ENCODE results near the gene RIOK1.

RIOK1 gene

DNA sequence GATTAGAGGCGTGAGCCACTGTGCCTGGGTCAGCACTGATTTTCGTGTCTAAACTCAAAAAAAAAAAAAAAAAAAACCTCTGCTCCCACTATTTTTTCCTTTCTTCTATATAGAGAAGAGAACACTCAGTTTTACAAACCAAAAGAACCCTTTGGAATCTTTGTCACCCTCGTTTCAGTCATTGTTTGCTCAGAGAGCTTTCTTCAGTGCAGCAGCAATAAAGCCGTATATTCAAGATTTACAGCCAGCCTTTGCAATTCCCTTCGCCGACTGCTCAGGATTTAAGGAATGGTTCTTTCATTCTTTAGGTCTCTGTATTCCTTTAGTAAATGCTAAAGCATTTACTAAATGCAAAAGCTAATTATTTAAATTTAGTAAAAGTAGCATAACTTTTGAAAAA lies 20.1 kb downstream of the RIOK1 start:
- no peak for DNase-seq (ENCODE audit: low spot score)

DNA sequence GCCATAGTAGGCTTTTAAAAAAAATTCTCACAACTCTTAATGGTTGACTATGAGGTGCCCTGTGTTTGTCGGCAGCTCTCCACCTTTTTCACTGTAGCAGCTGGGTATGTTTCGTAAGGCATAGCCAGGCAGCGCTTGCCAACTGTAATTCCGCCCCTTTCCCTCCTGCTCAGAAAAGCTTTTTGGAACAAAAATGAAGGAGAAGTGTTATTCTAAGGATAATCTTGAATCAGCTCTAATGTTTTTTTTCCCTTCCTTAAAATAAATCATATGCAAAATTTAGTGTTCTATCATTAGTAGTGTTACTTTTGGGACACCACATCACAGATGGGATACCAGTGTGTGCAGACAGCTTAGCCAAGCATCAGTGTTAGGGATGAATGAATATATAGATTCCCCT lies 21.2 kb downstream of the RIOK1 start:
- no peak for DNase-seq (ENCODE audit: low spot score)

DNA sequence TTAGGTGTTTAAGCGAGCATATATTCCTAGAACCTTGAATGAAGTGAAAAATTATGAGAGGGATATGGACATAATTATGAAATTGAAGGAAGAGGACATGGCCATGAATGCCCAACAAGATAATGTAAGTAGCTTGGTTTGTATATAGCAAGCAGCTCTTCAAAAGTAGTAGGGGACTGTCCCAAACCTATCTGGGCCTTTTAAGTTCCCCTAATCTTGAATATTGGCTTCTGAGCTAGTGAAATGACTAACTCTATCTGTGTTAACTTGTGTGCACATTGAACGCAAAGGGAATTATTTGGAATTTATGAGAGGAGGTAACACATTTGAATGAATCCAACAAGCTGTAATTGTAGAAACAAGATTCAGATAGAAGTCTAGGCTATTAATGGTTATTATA lies 21.7 kb downstream of the RIOK1 start:
- DNase-seq (ENCODE audit: low spot score): no peak

DNA sequence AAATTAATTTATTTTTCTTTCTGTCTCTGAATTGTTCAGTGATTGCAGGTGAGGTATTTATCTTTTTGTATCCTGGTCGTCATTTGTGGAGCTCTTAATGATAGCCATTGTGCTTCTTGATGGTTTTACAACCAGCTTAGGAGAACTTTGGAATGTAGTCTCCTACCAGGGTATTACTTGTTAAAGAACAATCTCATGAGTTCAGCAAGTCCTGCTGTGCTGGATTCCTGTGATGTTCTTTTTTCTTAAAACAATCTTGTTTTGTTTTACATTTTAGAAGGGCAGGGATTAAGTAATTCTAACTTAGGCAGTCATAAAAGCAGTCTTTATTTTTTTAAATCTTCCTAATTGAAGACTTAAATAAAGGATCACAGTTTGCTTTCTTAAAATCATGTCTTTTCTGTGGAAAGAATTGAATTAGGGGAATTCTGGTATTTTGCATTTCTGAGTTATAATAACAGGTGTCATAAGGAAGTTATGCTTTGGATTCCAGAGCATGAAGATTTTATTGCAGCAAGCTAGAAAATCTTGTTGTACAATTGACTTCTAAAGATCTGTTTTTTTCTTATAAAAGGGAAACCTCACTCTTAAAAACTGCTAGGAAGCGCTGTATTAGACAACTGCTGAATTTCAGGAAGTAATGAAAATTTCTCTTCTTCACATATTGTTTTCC lies 23.7 kb downstream of the RIOK1 start:
- DNase-seq (ENCODE audit: low spot score): no peak

DNA sequence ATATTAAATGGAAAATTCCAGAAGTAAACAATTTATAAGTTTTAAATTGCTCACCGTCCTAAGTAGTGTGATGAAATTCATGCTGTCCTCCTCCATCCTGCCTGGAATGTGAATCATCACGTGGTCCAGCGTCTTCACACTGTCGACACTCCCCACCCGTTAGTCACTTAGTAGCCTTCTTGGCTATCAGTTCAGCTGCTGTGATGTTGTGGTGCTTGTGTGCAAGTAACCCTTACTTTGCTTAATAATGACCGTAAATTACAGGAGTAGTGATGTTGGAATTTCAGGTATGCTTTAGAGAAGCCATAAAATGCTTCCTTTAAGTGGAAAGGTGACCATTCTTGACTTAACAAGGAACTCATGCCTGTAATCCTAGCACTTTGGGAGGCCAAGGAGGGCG lies 25.2 kb downstream of the RIOK1 start:
- DNase-seq (ENCODE audit: low spot score): no peak

DNA sequence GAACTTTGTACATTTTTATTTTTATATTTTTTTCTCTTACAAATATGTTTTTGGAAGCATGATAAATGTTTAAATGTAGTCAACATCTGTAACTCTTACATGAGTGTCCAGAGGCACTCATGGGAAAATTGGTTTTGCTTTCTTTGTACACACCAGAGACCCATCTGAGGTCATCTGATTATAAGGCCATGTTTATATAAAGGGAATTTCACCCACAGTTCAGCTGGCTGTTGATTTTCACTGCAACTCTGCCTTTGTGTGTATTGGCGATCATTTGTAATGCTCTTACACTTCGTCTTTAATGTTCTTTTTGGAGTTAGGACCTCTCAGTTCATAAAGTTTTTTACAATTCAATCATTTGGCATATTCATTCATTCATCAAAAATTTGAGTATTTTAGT lies 28.1 kb downstream of the RIOK1 start:
- no peak for DNase-seq (ENCODE audit: low spot score)

DNA sequence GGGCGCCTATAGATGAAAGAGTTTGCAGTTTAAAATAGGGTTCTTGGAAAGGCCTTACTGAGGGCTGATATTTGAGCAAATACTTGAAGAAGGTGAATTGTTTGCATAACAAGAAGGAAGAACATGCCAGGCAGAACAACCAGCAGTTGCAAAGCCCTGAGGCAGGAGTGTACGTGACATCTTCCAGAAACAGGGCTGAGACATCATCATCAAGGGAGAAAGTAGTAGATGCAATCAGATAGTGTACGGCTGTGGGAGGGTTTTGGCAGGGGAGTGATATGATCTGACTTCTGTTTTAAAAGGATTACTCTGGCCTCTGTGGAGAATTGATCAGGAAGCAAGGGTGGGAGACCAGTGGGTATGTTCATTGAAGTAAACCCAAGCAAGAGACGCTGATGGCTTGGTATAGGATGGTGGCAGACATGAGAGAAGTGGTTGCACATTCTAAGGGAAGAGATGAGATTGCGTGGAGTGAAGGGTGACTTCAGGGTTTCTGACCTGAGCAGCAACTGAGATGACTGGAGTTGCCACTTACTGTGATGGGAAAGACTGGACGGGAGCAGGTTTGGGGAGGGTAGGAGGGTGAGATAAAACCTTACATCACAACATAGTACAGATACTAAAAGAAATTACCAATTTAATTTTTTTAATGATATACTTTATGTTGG lies 28.8 kb downstream of the RIOK1 start:
- DNase-seq (ENCODE audit: low spot score): no peak

DNA sequence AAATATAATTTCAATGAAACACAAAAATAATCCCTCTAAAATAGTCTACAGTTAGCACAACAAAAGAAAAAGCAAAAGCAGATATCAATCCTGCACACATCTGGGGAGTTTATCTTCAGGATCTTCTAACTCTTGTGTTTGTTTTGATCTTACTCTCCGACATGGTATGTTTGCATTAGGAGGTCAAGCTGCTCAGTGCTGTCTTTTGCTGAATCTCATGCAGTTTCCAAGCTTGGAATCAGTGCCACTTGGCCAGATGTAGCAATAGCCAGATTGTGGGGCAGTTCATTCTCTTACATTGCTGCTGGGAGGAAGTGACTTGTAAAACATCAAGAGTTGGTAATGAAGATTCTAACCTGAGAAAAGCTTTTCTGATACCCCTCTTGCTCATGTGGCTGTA lies 29.5 kb downstream of the RIOK1 start:
- DNase-seq (ENCODE audit: low spot score): no peak

DNA sequence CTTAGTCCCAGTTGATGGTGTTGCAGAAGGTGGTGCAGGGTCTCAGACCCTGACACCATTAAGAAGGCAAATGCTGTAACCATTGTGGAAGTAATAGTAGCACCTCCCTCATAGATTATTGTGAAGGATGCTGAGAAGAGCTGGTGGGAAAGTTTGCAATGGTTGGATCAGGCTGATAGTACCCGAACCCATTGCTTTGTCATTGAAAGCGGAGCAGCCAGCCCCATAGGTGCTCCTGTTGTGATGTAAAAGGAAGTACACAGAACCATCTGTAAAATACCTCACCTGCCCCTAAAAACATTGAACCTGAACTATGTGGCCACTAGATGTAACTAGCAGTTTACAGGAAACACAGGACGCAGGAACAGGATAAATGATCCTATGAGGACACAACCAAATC lies 31.5 kb downstream of the RIOK1 start:
- no peak for DNase-seq (ENCODE audit: low spot score)

DNA sequence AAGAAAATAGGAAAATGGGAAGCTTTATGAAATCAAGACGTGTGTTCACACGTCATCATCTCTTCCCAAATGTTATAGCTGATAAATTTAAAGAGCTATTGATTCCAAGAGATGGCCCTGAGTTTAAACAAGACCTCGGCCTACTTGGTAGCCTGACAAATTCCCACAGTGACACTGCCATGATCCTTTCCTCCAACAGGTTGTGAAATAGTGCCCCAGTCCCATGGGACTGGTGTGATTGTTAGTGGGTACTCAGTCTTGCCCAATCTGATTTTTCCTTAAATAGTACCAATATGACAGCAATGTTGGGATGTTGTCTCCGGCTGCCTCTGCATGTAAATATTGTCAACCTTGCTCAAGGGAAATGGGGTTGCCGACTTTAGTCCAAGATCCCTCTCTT lies 34.5 kb downstream of the RIOK1 start:
- DNase-seq (ENCODE audit: low spot score): no peak

DNA sequence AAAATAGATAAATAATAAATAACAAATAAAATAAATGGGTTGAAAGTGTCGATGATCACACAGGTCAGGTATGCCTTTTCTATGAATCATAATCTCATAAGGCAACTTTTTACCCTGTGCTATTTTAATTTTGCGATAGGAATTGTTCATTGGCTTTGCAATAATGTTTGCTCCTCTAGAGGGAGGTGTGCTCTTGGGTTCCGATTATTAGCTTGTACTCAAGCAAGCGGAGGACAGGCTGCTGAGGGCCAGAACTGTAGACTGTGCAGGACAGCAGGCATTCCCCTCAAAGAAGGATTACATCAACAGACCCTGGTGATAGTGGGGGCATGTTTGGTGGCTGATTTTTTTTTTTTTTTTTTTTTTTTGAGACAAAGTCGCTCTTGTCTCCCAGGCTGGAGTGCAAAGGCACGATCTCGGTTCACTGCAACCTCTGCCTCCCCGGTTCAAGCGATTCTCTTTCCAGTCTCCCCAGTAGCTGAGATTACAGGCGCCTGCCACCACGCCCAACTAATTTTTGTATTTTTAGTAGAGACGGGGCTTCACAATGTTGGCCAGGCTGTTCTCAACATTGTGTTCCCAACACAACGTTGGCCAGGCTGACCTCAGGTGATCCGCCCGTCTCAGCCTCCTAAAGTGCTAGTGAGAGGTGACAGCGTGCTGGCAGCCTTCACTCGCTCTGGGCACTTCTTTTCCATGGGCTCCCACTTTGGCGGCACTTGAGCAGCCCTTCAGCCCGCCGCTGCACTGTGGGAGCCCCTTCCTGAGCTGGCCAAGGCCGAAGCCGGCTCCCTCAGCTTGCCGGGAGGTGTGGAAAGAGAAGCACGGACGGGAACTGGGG lies 35.6 kb downstream of the RIOK1 start:
- no peak for DNase-seq (ENCODE audit: low spot score)

DNA sequence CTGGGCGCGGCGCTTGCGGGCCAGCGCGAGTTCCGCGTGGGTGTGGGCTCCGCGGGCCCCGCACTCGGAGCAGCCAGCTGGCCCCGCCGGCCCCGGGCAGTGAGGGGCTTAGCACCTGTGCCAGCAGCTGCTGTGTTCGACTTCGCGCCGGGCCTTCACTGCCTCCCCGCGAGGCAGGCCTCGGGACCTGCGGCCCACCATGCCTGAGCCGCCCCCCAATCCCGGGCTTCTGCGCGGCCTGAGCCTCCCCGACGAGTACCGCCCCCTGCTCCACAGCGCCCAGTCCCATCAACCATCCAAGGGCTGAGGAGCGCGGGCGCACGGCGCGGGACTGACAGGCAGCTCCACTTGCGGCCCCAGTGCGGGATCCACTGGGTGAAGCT lies 36.2 kb downstream of the RIOK1 start:
- no peak for DNase-seq (ENCODE audit: low spot score)

DNA sequence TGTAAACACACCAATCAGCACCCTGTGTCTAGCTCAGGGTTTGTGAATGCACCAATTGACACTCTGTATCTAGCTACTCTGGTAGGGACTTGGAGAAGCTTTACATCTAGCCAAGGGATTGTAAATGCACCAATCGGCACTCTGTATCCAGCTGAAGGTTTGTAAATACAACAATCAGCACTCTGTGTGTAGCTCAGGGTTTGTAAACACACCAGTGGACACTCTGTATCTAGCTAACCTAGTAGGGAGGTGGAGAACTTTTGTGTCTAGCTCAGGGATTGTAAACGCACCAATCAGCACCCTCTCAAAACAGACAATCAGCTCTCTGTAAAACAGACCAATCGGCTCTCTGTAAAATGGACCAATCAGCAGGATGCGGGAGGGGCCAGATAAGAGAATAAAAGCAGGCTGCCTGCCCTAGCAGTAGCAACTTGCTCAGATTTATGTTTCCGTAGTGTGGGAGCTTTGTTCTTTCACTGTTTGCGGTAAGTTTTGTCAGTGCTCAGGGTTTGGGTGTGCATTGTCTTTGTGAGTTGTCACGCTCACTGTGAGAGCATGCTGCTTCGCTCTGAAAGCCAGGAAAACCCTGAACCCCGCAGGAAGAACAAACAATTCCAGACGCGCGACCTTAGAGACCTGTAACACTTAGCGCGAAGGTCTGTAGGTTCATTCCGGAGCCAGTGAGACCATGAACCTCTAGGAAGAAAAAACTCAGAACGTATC lies 37.0 kb downstream of the RIOK1 start:
- DNase-seq (ENCODE audit: low spot score): no peak

DNA sequence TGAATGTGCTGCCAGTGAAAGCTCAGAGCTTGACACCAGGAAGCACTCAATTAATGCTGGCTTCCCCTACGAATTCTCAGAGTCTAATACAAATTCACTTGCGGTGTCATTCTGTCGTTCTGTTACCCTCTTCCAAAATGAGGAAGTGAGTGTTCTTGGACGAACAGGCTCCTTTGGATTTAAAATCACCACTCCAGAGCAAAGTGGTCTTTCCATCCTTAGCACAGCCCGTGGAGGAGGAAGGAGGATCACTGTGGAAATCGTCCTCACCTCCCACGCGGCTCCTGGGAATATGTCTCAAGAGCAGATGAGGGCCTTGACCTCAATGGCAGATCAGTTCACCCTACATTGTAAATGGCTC lies 41.7 kb downstream of the RIOK1 start:
- no peak for DNase-seq (ENCODE audit: low spot score)

DNA sequence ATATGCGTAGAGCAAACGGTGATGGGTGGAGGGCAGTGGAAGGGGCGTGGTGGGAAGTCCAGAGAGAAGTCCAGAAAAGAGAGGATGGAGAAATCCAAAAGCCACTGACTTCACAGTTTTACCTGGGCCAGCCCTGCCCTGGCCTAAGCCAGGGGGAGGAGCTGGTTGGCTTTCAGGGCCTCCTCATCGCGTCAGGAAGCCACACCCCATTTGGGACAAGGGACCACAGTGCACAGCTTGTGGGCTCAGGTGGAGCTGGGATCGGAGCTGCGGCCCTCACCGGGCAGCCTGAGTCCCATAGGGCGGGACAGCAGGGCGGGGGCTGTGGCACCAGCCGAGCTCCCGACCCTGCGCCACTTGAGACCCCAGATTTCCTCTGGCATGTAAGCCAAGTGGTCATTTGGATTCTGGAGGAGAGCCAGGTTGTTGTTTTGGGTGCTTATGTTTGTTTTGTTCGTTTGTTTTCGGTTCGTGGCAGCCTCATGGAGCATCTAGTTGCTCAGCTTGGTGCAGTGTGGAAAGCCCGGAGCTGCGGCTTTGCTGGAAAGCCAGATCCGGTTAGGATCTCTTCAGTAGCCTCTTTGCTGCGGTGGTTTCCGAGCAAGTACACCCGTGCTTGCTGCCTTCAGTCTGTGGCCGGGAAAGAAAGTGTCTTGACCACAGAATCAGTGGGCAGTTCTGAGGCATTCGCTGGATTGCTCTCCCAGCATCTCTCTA lies 42.2 kb downstream of the RIOK1 start:
- no peak for DNase-seq (ENCODE audit: low spot score)

DNA sequence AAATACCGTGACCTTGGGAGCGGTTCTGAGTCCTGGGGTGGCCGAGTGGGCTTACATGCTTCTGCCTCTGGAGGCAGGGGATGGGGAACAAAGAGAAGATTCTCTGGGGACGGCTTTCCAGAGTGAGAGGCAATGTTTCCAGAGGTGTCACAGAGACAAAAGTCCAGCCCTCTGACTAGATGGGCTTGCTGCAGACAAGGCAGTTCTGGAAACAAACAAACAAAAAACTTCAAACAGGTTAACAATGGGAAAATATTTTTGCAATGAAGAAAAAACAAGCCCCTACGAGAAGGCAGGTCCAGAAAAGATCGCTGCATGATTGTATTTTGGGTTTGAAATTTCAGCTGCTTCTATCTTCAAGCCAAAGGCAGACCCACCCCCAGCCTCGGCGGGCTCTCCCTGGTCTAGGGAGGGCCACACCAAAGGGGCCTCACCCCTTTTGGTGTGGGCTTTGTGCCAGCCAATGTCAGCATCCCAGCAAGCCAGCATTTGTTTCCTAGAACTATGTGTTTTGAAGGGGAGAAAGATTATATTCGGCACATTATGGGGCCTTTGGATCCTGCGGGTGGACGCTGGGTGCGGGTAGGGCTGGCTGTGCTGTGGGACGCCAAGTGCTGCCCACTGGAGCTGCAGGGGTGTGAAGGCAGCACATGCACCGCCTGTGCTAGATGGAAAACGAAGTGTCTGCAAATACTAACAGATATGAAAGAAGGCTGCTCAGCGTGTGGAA lies 42.9 kb downstream of the RIOK1 start:
- DNase-seq (ENCODE audit: low spot score): no peak

DNA sequence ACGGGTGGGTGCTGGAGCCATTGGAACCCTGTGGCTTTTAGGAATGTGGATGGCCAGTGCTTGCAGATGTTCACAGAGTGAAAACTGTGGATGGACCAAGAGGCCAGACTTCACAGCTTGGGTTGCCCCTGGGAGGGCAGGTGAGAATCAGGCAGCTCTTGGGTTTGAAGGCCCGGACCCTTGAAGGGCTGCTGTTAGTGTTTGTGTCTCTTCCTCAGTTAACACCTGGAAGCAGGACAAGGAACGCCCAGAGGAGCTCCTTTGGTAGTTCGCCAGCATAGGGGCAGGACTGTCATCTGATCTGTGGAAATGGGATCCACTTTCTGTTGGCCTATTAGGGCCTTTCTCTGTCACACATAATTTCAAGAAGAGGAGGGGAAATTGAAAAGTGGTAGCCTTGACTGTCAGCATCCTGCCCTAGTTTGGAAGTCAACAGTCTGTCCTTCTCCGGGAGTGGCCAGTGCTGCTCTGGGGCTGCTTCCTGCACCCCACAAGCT lies 43.6 kb downstream of the RIOK1 start:
- DNase-seq (ENCODE audit: low spot score): no peak

DNA sequence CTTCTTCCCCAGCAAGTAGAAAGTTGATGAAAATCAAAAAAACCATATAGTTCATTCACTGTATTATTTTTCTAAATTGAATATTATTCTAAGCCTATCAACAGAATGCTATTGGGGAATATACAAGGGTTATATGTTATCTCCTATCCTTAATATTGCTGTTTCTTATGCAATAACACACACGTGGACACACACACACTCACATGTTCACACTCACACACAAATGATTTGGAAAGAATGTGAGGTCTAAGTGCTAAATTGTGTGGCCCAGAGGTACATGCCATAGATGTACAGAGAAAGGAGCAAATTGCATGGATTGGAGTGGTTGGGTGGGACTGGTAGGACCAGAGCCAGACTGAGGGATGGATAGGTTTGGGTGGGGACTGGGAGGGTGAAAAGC lies 45.1 kb downstream of the RIOK1 start:
- no peak for DNase-seq (ENCODE audit: low spot score)

DNA sequence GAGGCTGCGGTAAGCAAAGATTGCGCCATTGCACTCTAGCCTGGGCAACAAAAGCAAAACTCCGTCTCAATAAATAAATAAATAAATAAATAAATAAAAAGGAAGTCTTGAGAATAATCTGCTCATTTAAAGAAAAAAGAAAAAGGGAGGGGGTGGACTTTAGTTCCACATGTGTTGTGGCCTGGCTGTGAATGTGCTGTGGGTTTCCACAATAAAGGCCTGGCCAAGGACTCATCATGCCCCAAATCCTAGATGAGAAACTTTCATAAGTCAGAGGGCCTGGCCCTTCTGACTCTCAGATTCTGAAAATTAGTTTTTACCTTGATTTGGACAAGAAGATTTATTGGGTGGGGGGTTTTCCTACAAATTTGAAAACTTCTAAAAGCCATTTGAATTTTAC lies 48.4 kb downstream of the RIOK1 start:
- no peak for DNase-seq (ENCODE audit: low spot score)

DNA sequence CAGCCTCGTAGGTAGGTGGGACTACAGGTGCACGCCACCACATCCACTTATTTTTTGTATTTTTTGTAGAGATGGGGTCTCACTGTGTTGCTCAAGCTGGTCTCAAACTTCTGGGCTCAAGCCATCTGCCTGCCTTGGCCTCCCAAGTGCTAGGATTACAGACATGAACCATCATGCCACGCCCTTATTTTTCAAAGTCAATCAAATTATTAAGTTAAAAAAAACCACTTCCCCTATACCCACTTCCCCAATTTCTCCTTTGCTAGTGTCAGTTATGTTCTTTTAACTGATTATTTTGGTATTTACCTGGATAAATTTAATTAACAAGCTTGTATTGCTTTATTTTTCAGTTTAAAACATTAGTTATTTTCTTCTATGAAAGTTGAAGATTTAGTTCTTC lies 49.6 kb downstream of the RIOK1 start:
- DNase-seq (ENCODE audit: low spot score): no peak

DNA sequence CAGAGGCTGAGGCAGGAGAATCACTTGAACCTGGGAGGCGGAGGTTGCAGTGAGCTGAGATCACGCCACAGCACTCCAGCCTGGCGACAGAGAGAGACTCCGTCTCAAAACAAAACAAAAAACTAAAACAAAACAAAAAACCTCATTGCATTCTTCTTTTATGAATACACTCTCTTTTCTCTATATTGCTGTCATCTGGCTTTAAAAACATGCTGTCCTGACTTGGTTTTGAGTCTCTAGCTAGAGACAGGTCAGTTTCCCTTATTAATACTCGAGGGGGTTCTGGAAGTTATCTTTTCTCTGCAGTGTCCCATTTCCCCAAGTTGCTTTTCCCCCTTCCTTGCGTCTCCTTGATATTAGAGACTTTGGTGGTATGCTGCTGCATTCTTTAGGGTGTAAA lies 50.9 kb downstream of the RIOK1 start:
- DNase-seq (ENCODE audit: low spot score): no peak

Measured in CD4-positive, alpha-beta T cell treated with Interleukin-15 for 4 hours (primary cell).